Measurements from ENCODE around the gene EOLA1.
"Not testable (repeated sequence)": the region's sequence is repeated elsewhere in the genome, so short reads cannot be mapped to it uniquely, and the experiment has no call there.

Gene EOLA1

DNA sequence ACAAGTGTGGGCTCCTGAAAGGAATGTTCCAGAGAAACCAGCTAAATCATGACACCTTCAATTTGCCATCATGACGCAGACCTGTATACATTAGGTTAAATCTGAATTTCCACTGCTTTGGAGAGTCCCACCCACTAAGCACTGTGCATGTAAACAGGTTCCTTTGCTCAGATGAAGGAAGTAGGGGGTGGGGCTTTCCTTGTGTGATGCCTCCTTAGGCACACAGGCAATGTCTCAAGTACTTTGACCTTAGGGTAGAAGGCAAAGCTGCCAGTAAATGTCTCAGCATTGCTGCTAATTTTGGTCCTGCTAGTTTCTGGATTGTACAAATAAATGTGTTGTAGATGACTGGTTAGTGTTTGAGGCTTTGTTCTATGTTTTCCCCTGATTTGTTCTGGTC is 6.2 kb downstream of the EOLA1 start:
- DNase-seq, result not testable (repeated sequence)

DNA sequence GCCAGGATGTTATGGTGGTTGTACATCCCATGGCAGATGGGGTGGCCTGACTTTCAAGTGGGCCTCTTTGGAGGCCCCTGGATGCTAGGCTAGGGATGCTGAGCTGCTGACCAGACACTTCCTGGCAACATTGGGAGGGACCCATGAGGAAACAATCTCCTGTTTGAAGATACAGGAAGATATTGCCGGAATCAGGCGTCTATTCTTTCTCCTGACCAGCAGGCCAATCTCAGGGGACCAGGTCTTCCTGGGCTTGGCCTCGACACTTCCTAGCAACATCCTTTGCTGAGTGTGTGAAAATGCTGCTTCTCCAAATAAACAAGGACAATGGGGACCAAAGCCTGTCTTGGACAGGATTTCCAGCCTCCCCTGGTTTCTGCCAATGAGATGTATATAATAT is 7.0 kb downstream of the EOLA1 start:
- DNase-seq, result not testable (repeated sequence)

DNA sequence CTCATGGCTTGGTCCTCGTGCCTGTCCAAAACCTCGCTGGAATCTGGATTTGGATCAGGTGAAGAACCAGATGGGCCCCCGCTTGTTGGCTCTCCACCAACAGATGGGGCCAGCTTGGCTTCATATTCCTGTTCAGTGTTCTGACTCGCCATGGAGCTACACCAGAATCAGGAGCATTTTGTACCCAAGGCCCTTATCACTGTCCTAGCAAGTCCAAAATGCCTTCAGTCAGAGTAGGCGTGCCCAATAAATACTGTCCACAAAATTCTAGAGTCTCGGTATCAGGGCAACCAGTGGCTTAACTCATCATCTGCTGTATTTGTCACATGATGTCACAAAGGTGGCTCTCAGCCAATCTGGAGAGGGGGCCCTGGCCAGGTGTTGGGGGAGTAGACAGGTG is 8.9 kb downstream of the EOLA1 start, which contains the start of gene HSFX3:
Gene HSFX3 (minus strand): TSS at position 224 of the 400 bp plus-strand sequence. CDS start 72 bp downstream, at position 152.
- not testable (repeated sequence) for DNase-seq

DNA sequence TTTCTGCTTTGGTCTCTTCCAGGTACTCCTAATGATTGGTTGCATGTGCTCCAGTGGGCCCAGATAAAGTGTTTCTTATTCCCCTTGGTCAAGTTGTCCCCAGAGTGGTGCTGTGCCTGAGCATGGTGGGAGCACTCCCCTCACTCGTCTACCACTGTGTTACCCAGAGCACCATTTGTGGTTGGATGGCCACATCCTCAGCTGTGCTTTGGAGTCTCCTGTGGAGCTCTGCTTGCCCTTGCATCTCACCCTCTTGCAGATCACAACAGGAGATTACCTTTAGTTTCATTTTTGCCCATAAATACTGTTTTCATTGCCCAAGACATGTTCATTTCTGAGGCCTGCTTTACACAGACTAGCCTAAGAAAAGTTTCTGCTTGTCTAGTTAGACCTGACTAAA is 9.6 kb downstream of the EOLA1 start:
- DNase-seq, result not testable (repeated sequence)

DNA sequence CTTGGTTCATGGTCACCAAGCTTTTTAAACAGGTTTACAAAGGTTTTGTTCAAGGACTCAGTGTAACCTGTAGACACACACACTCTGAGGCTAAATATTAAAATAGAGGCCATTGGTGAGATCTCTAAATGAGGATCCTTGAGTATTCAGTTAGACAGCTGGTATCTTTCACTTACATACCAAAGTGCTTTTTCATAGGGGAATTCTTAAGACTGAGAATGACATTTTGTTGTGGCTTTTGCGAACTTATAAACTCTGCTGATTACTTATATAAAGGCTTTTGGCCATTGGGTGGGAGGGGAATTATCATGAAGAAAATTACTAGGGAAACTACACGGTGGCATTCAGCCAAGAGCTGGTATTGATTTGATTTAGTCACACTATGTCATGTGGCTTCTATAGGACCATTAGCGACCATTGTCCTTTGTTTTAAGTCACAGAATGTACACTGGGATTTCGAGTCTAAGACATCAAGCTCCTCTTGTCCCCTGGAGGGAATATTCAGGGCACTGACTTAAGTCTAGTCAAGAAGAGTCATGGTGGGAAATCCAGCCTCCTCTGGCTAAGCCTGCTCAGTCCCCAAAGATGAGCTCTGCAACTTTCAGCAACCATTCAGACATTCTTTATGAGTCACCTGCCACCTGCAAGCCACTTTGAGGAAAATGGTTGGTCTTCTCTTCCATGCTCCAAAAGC is 10.6 kb downstream of the EOLA1 start:
- not testable (repeated sequence) for DNase-seq

DNA sequence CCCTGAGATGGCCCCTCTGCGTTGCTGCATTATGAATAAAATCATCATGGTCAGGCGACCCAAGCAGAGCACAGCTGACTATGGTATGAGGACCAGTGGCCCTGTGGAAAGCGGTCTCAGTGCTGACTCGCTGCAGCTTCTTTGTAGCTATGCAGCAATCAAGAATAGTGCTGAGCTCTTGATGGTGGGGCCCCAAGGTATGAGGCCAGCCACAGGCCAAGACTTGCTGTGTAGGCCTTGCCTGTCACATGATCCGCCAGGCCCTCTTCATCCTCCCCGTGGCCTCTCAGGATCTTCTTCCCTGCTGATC is 11.1 kb downstream of the EOLA1 start:
- not testable (repeated sequence) for DNase-seq

DNA sequence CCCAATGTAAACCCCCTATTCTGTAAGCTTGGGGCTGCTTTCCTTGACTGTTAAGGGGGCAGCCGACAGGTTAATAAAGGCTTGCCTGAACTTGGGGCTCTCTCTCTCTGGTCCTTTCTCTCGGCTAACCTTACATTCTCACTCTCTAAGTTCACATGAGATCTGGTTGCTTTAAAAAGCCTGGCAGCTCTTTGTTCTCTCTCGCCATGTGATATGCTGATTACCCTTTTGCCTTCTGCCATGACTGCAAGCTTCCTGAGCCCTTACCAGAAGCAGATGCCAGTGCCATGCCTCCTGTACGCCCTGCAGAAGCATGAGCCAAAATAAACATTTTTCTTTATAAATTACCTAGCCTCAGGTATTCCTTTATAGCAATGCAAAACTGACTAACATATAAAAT is 14.4 kb downstream of the EOLA1 start:
- not testable (repeated sequence) for DNase-seq

DNA sequence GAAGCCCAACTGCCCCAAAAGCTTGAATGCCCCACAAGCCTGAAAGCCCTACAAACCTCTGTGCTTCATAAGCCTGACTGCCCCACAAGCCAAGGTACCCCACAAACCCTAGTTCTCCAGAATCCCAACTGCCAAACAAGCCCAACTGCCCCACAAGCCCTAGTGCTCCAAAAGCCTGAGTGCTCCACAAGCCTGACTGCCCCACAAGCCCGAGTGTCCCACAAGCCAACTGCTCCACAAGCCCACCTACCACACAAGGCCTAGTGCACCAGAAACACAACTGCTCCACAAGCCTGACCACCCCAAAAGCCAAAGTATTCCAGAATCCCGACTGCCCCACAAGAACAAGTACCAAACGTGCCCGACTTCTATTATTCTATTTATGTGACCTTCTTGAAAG is 22.5 kb downstream of the EOLA1 start:
- DNase-seq, result no peak

DNA sequence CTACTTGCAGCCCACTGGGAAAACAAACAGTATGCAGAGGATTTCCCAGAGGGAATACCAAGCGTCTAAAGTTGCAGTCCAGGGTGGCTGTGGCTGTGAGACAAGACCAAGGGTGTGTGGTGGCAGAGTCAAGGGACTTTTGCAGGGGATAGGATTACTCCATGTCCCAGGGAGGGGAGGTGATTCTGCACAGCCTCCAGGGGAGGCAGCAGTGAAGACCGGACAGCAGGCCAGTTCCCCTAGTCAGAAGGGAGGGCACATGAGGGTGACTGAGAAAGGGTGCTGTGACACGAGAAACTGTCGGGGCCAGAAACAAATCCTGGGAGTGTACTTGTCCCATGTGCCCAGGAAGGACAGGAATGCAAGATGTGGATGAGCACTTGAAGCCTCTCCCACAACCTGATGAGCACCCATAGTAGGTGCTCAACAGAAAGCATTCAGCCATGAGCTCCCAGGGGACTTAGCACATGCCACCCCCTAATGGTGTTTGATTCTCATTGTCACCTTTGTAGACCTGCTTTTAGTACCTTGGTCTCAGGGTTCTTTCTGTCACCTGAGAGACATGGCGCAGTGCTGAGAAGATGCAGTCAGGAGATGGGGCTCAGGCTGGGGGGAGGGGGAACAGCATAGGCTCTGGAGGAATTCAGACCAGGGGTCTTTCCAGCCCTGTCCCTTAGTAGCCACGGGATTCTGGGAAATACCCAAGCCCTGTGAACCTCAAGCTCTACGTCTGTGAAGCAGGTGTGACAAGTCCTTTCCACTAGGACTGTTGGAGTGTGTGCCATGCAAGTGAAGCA is 27.0 kb downstream of the EOLA1 start:
- DNase-seq, result no peak

DNA sequence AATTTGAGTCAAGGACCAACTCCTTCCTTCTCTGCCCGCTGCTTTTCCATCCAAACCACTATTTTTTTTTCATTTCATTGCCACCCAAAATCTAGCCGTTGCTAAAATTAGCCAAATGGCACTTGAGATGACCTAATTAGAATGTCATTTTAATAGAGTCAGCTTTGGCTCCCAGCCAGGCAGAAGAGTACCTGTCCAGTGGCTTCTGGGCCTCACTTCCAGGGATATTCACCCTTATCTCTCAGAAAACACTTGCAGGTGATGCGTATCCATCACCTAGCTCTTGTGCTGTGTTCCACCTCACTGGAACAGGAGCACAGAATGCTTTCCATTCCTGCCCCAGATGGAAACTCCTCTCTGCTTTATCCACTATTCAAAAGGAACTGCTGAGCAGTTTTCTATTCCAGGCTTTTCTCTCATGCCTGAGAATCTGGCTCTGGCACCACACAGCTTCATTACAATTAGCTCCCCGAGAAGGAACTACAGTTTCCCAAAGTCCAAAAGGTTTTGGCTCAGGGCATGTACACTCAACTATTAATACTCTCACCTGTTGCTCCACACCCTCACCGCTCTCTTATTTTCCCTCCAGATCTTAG is 28.0 kb downstream of the EOLA1 start:
- no peak for DNase-seq

DNA sequence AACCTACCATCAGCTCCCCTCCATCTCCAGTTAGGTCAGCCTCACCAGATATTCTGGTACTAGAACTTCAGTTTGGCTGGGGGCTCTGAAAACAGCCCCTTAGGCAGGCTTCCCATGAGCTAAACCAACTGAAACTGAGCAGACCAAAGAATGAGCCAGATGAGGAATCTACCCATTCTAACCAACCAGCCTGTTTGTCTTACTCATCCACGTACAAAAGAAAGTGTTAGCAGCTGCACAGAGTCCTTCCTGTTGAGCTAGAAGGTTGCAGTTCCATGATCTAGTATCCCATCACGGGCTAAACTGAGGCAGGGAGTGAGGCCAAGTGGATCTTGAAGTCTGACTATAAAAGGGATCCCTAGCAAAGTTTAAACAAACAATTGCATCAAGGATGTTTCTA is 29.0 kb downstream of the EOLA1 start:
- DNase-seq, result no peak

DNA sequence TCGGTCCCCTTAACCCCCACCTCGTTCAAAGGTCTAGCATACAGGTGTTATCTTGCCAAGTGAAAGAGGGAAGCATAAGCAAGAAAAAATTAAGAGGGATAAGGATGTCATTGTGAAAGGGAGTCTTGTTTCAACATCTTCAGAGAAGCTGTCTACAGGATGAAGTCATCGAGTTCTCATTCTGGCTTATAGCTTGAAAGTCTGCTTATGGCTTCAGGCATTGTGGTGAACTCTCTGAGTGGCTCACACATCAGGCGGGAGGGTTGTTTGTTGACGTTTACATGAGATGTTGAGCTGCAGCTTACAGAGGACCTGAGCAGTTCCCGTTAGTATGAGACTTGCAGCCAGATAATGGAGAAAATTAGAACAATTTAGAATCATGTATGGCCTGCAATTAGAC is 29.9 kb downstream of the EOLA1 start:
- DNase-seq, result no peak

DNA sequence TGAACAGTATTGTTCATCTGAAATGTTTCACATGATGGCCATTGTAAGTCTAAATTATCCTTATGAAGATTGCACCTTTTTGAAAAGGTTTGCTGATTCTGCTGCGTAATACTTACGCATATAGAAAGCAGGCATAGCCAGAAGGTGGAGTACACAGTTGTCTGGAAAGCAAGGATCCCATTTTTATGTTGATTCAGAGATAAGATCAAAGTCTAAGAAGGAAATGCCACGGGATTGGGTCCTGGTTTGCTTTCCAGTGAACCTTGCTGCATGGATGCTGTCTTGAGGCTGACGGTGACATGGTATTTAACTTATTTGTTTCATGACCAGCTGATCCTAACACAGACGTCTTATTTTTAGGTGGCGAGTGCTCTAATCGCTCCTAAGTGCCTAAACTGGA is 31.0 kb downstream of the EOLA1 start:
- no peak for DNase-seq

DNA sequence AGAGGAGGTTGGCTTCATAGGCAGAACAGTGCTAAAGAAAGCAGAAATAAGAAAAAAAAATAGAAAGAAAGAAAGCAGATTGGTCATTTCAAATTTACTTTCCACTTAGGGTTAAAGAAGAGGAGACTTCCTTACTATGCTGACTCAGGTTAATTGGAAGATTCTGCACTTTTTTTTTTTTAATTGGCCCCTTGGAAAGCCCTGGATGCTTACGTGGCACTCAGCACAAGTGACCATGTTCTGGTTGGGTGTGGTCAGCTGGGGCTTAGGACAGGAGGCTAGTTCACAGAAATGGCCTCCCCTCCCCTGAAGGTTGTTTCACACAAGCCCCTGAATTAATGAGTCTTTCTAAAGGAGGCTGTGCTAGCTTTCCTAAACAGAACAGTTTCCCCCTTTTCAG is 31.9 kb downstream of the EOLA1 start:
- DNase-seq, result no peak

DNA sequence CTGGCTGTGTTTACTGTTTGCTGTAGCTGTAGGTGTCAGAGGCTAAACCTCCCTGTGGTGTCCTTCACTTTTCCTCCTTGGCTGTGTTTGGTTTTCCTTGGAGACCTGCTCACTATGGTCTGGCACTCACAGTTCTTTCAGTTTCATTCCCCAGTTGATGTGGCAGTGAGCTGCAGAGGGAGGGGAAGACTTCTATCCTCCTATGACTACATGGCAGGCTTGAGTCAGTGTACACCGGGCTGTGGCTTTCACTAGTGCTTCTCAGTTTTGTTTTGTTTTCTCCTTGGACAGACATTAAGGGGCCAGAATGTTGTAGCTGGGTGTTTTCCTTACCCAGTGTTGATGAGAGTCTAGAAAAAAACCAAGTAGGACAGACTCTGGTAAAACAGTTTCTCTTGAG is 32.6 kb downstream of the EOLA1 start:
- not testable (repeated sequence) for DNase-seq

DNA sequence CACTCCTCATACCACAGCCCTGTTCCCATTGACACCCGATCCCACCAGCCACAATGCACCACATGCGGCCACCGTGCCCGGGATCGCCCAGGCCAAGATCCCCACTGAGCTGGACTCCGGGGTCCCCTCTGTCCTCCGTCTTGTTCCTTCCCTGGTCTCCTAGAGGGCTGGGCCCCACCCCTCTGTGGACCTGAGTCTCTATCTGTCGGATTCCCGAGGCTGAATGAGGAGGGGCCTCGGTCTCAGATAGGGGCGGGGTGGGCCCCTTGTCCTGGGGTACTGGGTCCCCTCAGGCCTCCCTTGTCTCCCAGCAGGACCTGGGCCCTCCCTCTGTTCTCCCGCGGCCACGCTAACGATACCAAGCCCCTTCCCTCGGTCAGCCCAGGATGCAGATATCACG is 44.8 kb downstream of the EOLA1 start:
- DNase-seq, result not testable (repeated sequence)

DNA sequence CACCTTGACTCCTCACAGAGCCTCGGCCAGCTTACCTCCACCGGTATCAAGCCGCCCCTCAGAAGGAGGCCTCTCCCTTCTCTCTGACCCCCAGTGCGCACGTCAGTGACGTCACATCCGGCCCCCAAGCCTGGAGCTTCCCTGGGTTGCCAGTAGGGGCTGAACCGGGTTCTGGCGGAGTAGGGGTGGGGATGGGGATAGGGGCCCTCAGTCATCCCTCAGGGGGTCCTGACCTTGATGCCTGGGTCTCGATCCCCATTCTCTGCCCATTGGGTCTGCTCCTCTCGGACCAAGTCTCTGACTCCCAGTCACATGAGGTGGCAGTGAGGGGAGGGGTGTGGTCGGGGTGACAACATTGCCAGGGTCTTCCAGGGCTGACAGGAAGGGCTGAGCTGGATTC is 46.5 kb downstream of the EOLA1 start, which contains the start of gene MAGEA9B:
Gene MAGEA9B (minus strand): TSS at position 101 of the 400 bp plus-strand sequence. CDS start 4,280 bp downstream, outside the sequence.
- not testable (repeated sequence) for DNase-seq

DNA sequence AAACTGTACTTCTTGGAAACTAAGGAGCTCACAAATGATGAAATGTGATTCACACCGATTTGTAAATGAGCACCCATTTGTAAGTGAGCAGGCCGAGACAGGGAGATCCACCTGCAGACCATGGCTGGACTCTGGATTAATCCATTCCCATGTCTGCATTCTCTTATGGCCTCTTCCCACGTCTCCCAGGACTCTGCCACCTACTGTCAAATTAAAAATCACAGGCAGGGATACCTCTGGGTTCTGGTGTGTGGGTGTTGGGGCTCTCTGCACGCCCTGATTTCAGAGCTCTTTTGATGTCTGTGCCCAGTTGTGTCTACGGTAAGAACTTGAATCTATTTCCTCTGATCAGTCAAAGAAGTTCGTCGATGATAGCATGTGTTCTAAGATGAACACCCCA is 50.2 kb downstream of the EOLA1 start:
- not testable (repeated sequence) for DNase-seq

DNA sequence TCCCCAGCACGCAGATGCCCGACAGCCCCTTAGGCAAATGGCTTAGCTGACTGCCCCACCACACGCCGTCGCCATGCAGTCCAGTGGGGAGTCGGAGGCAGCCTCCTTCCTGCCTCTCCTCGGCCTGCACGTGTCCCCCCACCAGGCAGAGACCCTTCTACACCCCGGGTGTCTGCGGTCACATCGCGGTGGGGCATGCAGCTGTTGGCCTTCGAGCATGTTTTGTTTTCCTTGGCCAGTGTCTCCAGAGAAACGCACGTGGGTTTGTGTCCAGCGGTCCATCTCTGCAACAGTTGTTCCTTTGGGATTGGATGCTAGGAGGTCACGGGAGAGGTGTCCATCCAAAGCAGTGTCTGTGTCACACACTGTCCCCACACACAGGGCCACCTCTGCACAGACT is 54.4 kb downstream of the EOLA1 start, which contains the start of gene HSFX2:
Gene HSFX2 (minus strand): TSS at position 101 of the 400 bp plus-strand sequence. CDS start 614 bp downstream, outside the sequence.
- DNase-seq, result not testable (repeated sequence)

DNA sequence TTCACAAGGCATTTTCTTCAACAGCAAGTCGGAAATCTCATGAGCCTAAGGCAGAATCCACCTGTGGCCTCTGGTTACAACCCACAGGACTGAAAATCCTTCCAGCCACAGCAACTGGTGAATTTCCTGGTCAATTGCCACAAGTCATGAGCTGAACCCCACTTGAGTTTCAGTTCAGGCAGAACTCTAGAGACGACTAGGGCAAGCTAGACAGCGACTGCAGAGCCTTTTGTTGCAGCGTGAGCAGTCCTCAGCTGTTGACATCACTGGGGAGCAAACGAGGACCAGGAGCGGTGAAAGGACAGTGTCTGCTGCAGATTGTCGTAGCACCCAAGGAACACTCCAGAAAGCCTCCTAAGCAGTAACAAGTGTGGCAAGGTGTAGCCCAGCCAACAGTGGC is 55.1 kb downstream of the EOLA1 start:
- not testable (repeated sequence) for DNase-seq

Measured in NCI-H345 (cell line).